ENCODE measurements around the gene LRRC8D.

LRRC8D gene

GRCh38 chr1:89807503-89807902 lies 13.3 kb upstream of the LRRC8D start:
- DNase-seq (ENCODE audit: low read depth): no peak

GRCh38 chr1:89807983-89808382 lies 12.8 kb upstream of the LRRC8D start:
- no peak for DNase-seq (ENCODE audit: low read depth)

- no peak for DNase-seq (ENCODE audit: low read depth)
Measured at GRCh38 chr1:89808441-89809117, 12.3 kb upstream of the LRRC8D start.

GRCh38 chr1:89809556-89809955 lies 11.3 kb upstream of the LRRC8D start:
- DNase-seq (ENCODE audit: low read depth): no peak

DNA sequence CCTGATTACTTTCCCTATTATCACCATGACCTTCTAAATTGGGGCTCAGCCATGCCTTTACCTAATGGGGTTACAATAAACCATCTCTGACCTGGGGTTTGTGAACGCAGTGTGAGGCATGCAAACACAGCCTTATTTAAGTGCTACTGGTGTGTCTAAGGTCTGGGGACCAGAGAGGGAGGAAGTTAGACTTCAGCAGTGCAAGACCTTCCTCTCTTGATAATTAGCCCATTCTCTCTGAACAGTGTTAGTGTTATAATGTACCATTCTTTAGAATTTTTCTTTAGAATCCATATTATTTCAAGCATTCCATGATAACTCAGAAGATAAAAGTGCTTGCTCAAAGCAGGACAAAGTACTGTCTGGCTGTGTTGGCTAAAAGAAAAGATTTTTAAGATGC lies 10.5 kb upstream of the LRRC8D start:
- no peak for DNase-seq (ENCODE audit: low read depth)

- DNase-seq (ENCODE audit: low read depth): no peak
Measured at GRCh38 chr1:89810880-89811279, 10.0 kb upstream of the LRRC8D start.

GRCh38 chr1:89812992-89813391 lies 7.8 kb upstream of the LRRC8D start:
- DNase-seq (ENCODE audit: low read depth): no peak

DNA sequence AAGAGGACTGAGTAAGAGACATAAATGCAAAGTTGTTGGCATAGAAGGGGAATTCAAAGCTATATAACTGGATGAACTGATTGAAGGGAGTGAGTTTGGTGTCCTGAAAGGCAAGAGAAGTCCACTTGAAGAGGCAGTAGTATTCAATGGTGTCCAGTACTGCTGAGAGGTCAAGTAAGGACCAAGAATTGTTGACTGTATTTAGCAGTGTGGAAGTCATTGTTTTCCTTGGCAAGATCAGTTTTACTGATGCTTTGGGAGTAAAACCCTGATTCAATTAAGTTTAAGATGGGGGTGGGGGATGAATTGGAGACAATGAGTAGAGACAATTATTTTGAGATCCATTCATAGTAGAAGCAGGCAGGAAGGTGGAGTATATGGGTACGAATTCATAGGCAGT lies 5.8 kb upstream of the LRRC8D start:
- no peak for DNase-seq (ENCODE audit: low read depth)

DNA sequence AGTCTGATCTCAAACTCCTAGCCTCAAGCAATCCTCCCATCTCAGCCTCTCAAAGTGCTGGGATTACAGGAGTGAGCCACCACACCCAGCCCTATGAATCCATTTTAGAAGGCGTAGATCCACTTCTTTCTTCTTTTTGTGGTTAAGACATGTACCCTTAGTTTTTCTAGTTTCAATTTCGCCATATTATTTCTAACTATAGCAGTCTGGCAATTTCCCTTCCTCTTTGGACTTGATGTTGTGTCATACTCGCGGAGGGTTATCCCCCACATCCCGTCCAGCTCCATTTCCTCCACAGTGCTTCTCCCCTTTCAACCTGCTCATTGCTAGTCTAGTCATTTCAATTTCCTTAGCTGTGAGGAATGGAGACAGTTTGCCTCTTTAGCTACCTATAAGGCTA lies 5.2 kb upstream of the LRRC8D start:
- no peak for DNase-seq (ENCODE audit: low read depth)

DNA sequence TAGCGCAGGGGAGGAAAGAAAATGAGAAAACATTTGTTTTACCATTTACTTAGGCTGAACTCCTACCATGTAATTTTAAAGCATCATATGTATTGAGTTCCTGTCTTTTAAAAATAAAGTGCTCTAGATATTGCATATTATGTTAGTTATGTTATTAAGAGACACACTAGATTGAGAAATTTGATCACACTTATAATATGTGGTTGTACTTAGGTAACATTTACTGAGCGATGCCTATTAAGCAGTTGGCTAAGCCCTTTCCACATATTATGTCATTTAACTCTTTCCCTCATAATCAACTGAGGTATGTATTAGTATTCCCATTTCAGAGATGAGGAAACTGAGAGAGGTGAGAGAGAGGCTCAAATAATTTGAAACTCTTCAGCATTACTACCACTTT lies 4.5 kb upstream of the LRRC8D start:
- no peak for DNase-seq (ENCODE audit: low read depth)

- no peak for DNase-seq (ENCODE audit: low read depth)
Measured at GRCh38 chr1:89821322-89822108, 683 bp downstream of the LRRC8D start.

- no peak for DNase-seq (ENCODE audit: low read depth)
Measured at GRCh38 chr1:89822109-89822962, 1.5 kb downstream of the LRRC8D start.

- no peak for DNase-seq (ENCODE audit: low read depth)
Measured at GRCh38 chr1:89822999-89823628, 2.3 kb downstream of the LRRC8D start.

GRCh38 chr1:89823679-89824292 lies 3.0 kb downstream of the LRRC8D start:
- DNase-seq (ENCODE audit: low read depth): no peak

GRCh38 chr1:89826594-89826993 lies 5.8 kb downstream of the LRRC8D start:
- DNase-seq (ENCODE audit: low read depth): no peak

DNA sequence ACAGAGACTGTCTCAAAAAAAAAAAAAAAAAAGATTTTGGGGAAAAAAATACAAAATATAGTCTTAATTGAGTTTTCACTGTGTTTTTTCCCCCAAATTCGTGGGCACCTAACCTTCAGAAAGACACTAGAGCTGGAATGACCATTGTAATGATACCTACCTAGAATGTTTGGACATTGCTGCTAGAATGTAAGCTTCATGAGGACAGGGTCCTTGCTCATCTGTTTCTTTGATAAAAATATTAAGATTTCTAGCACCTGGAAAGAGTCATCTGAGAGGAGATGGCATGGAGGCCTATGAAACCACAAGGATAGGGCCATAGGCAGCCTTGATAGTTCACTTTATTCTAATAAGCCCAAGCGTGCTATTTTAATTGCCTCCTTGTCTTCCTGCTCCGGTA lies 6.5 kb downstream of the LRRC8D start:
- no peak for DNase-seq (ENCODE audit: low read depth)

DNA sequence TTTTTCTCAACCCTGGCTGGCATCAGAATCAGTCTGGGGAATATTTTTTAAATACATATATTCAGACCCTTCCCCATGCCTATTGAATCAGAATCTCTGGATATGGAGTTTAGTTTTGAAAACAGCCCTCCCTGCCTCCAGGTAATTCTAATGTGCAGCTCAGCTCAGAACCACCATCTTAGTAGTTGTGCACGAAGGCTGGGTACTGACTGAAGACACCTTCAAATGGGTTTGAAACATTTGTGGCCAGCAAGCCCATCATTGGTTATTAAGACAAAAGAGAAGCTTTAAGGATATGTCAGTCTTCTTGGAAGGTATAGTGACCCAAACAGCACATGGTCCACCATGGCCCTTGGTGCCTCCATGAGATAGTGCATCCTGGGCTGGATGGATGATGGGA lies 7.1 kb downstream of the LRRC8D start:
- DNase-seq (ENCODE audit: low read depth): no peak

DNA sequence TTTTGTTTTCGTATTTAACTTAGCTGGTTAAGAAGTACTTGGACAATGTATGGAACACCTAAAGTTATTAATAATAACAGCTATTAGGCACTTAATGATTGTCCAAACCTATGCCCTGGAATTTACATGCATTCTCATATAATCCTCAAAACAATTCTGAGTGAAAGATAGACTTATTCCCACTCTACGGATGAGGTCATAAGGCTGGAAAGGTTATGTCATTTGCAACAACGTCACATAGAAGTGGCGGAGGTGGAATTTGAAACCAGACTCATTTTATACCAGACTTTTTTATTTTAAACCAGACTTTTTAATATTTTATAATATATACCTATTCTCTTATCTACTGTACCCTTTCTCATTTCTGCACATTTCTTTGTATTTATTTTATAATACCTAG lies 8.4 kb downstream of the LRRC8D start:
- no peak for DNase-seq (ENCODE audit: low read depth)

GRCh38 chr1:89831462-89832120 lies 10.8 kb downstream of the LRRC8D start:
- no peak for DNase-seq (ENCODE audit: low read depth)

- no peak for DNase-seq (ENCODE audit: low read depth)
Measured at GRCh38 chr1:89832496-89833127, 11.8 kb downstream of the LRRC8D start.

Data from non-pigmented ciliary epithelial cell (primary cell).